Testis (tissue), 2 donors: ENCODE results near the gene CALML6.

ENCODE experiments used
- CTCF ChIP-seq, 3 experiments: fragments of 450-650 bp in 2 of 3; fragments of 200-600 bp in 1 of 3; sonication (generic) in 1 of 3; IDR thresholded peaks; one replicate each; pipeline ENCODE4 v1.5.1; 2016 to 2019; ENCODE audit warnings: antibody characterized with exemption in 3 of 3, mild to moderate bottlenecking in 2 of 3, moderate library complexity in 1 of 3
- POLR2A ChIP-seq: fragments of 450-650 bp; IDR thresholded peaks from one replicate; pipeline ENCODE4 v1.6.1; 2017; ENCODE audit warnings: antibody characterized with exemption, mild to moderate bottlenecking, moderate library complexity

GRCh38 chr1:1917304-1917976 lies 2.4 kb downstream of the CALML6 start:
- TF ChIP-seq POLR2A (no peak), CTCF (IDR thresholded peaks at IDR 0.05) (no peak)
